Measurements from ENCODE around the gene PTPN3.
"Not testable (repeated sequence)": the region's sequence is repeated elsewhere in the genome, so short reads cannot be mapped to it uniquely, and the experiment has no call there.

PTPN3 gene

GRCh38 chr9:109498195-109499092 lies at the start of gene PTPN3:
TSS of gene PTPN3 (minus strand) at chr9:109498307. CDS start at chr9:109463434, 34,873 bp downstream.
- H3K4me3 ChIP-seq (ENCODE audit: low read length): peak within 1 kb of the TSS; percentile 15; the same call in 1 of the 2 replicates
- DNase-seq (ENCODE audit: low read depth): no peak
- no peak for TF ChIP-seq CTCF (conservative IDR thresholded peaks at IDR 0.05; ENCODE audit: low read length)

GRCh38 chr9:109544954-109545353 lies 46.8 kb upstream of the PTPN3 start:
- H3K4me3 ChIP-seq (ENCODE audit: low read length); DNase-seq (ENCODE audit: low read depth): not testable (repeated sequence)

GRCh38 chr9:109542922-109543321 lies 44.8 kb upstream of the PTPN3 start:
- no peak overlapping the region for H3K4me3 ChIP-seq (ENCODE audit: low read length)
- no peak for TF ChIP-seq CTCF (conservative IDR thresholded peaks at IDR 0.05; ENCODE audit: low read length)
- peak; percentile 16 for DNase-seq (ENCODE audit: low read depth)

- TF ChIP-seq CTCF (conservative IDR thresholded peaks at IDR 0.05; ENCODE audit: low read length): no peak
- H3K4me3 ChIP-seq (ENCODE audit: low read length): no peak overlapping the region
- DNase-seq (ENCODE audit: low read depth): no peak
Observed at GRCh38 chr9:109538346-109538745, 40.2 kb upstream of the PTPN3 start.

- TF ChIP-seq CTCF (conservative IDR thresholded peaks at IDR 0.05; ENCODE audit: low read length): no peak
- DNase-seq (ENCODE audit: low read depth): no peak
- no peak overlapping the region for H3K4me3 ChIP-seq (ENCODE audit: low read length)
Observed at GRCh38 chr9:109537288-109537687, 39.2 kb upstream of the PTPN3 start.

GRCh38 chr9:109536859-109537258 lies 38.8 kb upstream of the PTPN3 start:
- TF ChIP-seq CTCF (conservative IDR thresholded peaks at IDR 0.05; ENCODE audit: low read length): no peak
- DNase-seq (ENCODE audit: low read depth): no peak
- H3K4me3 ChIP-seq (ENCODE audit: low read length): no peak overlapping the region

- no peak for TF ChIP-seq CTCF (conservative IDR thresholded peaks at IDR 0.05; ENCODE audit: low read length)
- no peak for DNase-seq (ENCODE audit: low read depth)
- H3K4me3 ChIP-seq (ENCODE audit: low read length): no peak overlapping the region
Observed at GRCh38 chr9:109535365-109535764, 37.3 kb upstream of the PTPN3 start.
